Fibroblast of lung (primary cell): Measurements from ENCODE around the gene MOBP.

Source experiments
- CTCF ChIP-seq, 2 donors: IDR thresholded peaks in 1 of 2; conservative IDR thresholded peaks in 1 of 2; 1 replicate in 1 of 2; 2 replicates in 1 of 2; pipeline ENCODE4 v1.5.1; 2011 to 2012; ENCODE audit warnings: low read length in 2 of 2, control low read depth in 1 of 2, inconsistent platforms in 1 of 2, low read depth in 1 of 2, mild to moderate bottlenecking in 1 of 2
- EZH2 ChIP-seq: IDR thresholded peaks from 2 replicates; pipeline ENCODE4 v1.5.1; 2012; ENCODE audit warnings: low read length, control low read depth, mild to moderate bottlenecking; ENCODE audit errors: missing control alignments

DNA sequence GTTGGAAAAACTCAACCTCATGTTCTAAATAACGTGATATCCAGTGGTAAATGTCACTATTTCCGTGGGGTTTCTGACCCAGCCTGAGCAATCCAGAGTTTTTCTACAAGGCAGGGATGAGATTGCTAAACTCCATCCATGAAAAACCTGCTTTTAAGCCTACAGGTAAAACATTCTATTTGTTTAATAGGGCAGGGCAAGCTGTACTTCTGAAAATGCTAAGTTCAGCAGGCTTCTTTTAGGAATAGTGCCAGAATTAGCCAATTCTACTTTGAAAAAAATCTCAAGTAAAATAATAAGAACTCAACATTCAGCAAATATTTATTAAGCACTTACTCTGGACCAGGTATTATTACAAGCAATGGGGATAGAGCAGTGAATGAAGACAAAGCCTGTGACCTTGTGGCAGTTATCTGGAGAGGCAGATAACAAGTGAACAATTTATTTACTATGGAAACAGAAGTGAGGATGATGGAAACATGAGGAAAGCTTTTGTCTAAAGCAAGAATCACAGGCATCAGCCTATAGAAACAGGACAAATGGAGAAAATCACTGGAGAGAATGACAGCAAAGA, 47.7 kb upstream of the MOBP start:
- TF ChIP-seq CTCF (conservative IDR thresholded peaks at IDR 0.05 in 1 of 2, IDR thresholded peaks at IDR 0.05 in 1 of 2; ENCODE audit: low read depth in 1 of 2, low read length in 2 of 2), result no peak
- no peak for TF ChIP-seq EZH2
